ENCODE results near the gene RAMP2. TPM values are rescaled to one million over a fixed set of nuclear protein-coding genes. Genes with fewer than 3 reads are reported as not detected.

Gene RAMP2
- total and polyA plus RNA-seq, 4 donors, result 43.8 to 101 (median 60.8) TPM

GRCh38 chr17:42772945-42773289 lies 11.9 kb downstream of the RAMP2 start:
- Histone ChIP-seq H3K27ac (ENCODE audit: low read depth in 1 of 2, low read length in 1 of 2) (peak overlapping the region; percentile 29 to 89), H3K36me3 (ENCODE audit: control insufficient read depth in 4 of 4, insufficient read depth in 4 of 4, low read length in 4 of 4) (peaks cover 0 to 13% (median 7%) of the 10 kb centered on the region in 4 donors), H3K9ac (ENCODE audit: insufficient read depth in 1 of 2, low read length in 2 of 2) (peak overlapping the region; percentile 59 to 84), H3K4me3 (peak overlapping the region; percentile 93), H3K27me3 (ENCODE audit: control insufficient read depth in 3 of 3, insufficient read depth in 3 of 3, low read length in 2 of 3) (no peaks in the 10 kb centered on the region), H3K4me1 (ENCODE audit: control insufficient read depth in 5 of 5, insufficient read depth in 5 of 5, low read length in 5 of 5) (peaks cover 0 to 13% (median 4%) of the 10 kb centered on the region in 5 donors), H3K9me3 (ENCODE audit: control insufficient read depth in 4 of 4, insufficient read depth in 3 of 4, low read length in 3 of 4) (no peaks in the 10 kb centered on the region)
- WGBS, 2 donors, result 0 to 2% methylated on average over 3 of the region's 3 CpGs
- DNase-seq (no peak), ATAC-seq (ENCODE audit: insufficient read depth, low FRiP score) (no peak)
- TF ChIP-seq, protein P1, sequence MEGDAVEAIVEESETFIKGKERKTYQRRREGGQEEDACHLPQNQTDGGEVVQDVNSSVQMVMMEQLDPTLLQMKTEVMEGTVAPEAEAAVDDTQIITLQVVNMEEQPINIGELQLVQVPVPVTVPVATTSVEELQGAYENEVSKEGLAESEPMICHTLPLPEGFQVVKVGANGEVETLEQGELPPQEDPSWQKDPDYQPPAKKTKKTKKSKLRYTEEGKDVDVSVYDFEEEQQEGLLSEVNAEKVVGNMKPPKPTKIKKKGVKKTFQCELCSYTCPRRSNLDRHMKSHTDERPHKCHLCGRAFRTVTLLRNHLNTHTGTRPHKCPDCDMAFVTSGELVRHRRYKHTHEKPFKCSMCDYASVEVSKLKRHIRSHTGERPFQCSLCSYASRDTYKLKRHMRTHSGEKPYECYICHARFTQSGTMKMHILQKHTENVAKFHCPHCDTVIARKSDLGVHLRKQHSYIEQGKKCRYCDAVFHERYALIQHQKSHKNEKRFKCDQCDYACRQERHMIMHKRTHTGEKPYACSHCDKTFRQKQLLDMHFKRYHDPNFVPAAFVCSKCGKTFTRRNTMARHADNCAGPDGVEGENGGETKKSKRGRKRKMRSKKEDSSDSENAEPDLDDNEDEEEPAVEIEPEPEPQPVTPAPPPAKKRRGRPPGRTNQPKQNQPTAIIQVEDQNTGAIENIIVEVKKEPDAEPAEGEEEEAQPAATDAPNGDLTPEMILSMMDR (IDR thresholded peaks at IDR 0.05; ENCODE audit: control extremely low read depth, extremely low read depth), result no peak

DNA sequence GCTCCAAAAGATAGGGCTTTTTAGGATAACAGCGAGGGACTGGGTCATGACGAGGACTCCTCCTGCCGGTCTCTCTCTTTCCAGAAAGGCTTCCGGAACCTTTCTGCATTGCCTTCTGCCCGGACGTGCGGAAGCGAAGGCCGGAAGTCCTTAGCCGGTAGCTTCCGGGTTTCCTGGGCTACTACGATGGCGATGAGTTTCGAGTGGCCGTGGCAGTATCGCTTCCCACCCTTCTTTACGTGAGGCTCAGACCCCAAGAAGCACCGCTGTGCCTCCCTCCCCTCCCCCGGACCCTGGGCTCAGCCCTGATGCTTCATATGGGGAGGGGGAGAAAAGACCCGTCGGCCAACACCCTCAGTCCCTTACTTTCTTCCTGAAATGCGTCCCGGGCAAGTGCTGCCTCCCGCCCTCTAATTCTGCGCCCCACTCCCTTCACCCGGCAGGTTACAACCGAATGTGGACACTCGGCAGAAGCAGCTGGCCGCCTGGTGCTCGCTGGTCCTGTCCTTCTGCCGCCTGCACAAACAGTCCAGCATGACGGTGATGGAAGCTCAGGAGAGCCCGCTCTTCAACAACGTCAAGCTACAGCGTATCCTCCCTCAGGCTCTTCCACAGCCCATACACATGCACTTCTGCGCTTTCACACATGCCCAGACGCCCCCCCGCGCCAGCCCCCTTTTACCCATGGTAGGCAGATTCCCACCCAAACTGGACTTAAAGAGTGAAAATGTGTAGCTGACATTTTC lies 12.4 kb downstream of the RAMP2 start, which contains the start of gene VPS25:
Gene VPS25 (plus strand): TSS at position 160 of the 746 bp plus-strand sequence. CDS start 27 bp downstream, at position 187.
- 2% methylated on average over 39 of the region's 39 CpGs for WGBS, 2 donors
- Histone ChIP-seq H3K27ac (ENCODE audit: low read depth in 1 of 2, low read length in 1 of 2) (peak within 1 kb of the TSS; percentile 80 to 89), H3K9ac (ENCODE audit: insufficient read depth in 1 of 2, low read length in 2 of 2) (peak within 1 kb of the TSS; percentile 59 to 84), H3K9me3 (ENCODE audit: control insufficient read depth in 4 of 4, insufficient read depth in 3 of 4, low read length in 3 of 4) (no peaks in the 10 kb centered on the region), H3K36me3 (ENCODE audit: control insufficient read depth in 4 of 4, insufficient read depth in 4 of 4, low read length in 4 of 4) (peaks cover 0 to 14% (median 10%) of the 10 kb centered on the region in 4 donors), H3K27me3 (ENCODE audit: control insufficient read depth in 3 of 3, insufficient read depth in 3 of 3, low read length in 2 of 3) (no peaks in the 10 kb centered on the region), H3K4me3 (peak within 1 kb of the TSS; percentile 93), H3K4me1 (ENCODE audit: control insufficient read depth in 5 of 5, insufficient read depth in 5 of 5, low read length in 5 of 5) (peaks cover 0 to 13% (median 4%) of the 10 kb centered on the region in 5 donors)
- peak; percentile 94 for ATAC-seq (ENCODE audit: insufficient read depth, low FRiP score)
- DNase-seq, result peak; percentile 82 to 93 (median 87)
- TF ChIP-seq, protein P1 (IDR thresholded peaks at IDR 0.05; ENCODE audit: control extremely low read depth, extremely low read depth), result no peak

DNA sequence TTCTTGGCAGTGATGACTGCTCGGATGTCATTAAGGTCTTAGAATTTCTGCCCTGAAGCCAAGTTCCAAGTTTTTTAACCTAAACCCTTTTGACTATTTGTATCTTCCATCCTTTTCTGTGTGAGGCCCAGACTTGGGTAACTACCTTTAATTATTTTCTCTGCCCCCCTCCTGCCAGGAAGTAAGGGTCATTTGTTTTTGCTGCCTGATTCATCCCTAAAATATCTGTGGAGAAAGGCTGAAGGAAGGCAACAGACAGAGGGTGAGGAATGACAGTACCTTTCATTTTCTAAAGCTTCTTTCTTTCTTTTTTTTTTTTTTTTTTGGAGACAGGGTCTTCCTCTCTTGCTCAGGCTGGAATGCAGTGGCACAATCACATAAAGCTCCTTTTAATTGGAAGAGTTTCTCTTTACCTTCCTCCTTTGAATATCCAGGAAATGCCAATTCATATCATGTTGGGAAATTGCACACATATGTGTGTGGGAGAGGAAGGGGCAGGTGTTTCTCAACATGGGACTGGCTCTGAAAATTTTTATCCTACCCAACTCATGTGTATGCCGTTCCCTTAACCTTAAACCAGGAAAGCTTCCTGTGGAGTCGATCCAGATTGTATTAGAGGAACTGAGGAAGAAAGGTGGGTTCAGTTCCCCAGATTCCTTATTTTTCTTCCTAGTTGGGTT lies 13.2 kb downstream of the RAMP2 start:
- TF ChIP-seq, protein P1 (IDR thresholded peaks at IDR 0.05; ENCODE audit: control extremely low read depth, extremely low read depth), result no peak
- Histone ChIP-seq H3K27me3 (ENCODE audit: control insufficient read depth in 3 of 3, insufficient read depth in 3 of 3, low read length in 2 of 3) (peaks cover 0 to 3% (median 0%) of the 10 kb centered on the region in 3 donors), H3K9me3 (ENCODE audit: control insufficient read depth in 4 of 4, insufficient read depth in 3 of 4, low read length in 3 of 4) (no peaks in the 10 kb centered on the region), H3K4me1 (ENCODE audit: control insufficient read depth in 5 of 5, insufficient read depth in 5 of 5, low read length in 5 of 5) (peaks cover 0 to 13% (median 4%) of the 10 kb centered on the region in 5 donors), H3K4me3 (peak overlapping the region; percentile 93), H3K9ac (ENCODE audit: insufficient read depth in 1 of 2, low read length in 2 of 2) (peak overlapping the region; percentile 59 to 84), H3K36me3 (ENCODE audit: control insufficient read depth in 4 of 4, insufficient read depth in 4 of 4, low read length in 4 of 4) (peaks cover 3 to 20% (median 15%) of the 10 kb centered on the region in 4 donors), H3K27ac (ENCODE audit: low read depth in 1 of 2, low read length in 1 of 2) (peak overlapping the region in 1 of 2 donors; percentile 89)
- DNase-seq, result no peak
- ATAC-seq (ENCODE audit: insufficient read depth, low FRiP score), result no peak
- 54 to 66% methylated on average over 3 of the region's 3 CpGs for WGBS, 2 donors
